ENCODE data around the gene PLEKHG4B. TPM values are rescaled to one million over a fixed set of nuclear protein-coding genes. Genes with fewer than 3 reads are reported as not detected.

PLEKHG4B gene
- total RNA-seq, 5 donors from 2014 or later (not counting 1 experiment from before 2014, with no cell fraction given), result 0.06 to 0.09 TPM; not detected in 3

GRCh38 chr5:89337-90286 is 2.4 kb upstream of the PLEKHG4B start:
- Mint-ChIP-seq H3K4me3 (no peak overlapping the region), H3K4me1 (peaks cover 3 to 10% (median 8%) of the 10 kb centered on the region in 3 donors), H3K27ac (no peak overlapping the region), H3K36me3 (no peaks in the 10 kb centered on the region), H3K27me3 (peaks cover 52% of the 10 kb centered on the region in 2 donors), H3K9me3 (no peaks in the 10 kb centered on the region)
- ChIA-PET CTCF (no interaction called here), POLR2A (no interaction called here)
- DNase-seq, result no peak
- WGBS (ENCODE audit: insufficient coverage), result 82% methylated on average over 11 of the region's 17 CpGs
- Histone ChIP-seq H3K4me1 (ENCODE audit: control insufficient read depth in 1 of 2, extremely low read depth in 1 of 2, insufficient read depth in 2 of 2, low read length in 2 of 2) (peaks cover 0 to 3% of the 10 kb centered on the region in 2 experiments), H3K9me3 (no peaks in the 10 kb centered on the region), H3K27ac (ENCODE audit: low read length) (no peak overlapping the region), H3K36me3 (ENCODE audit: control insufficient read depth in 2 of 2, extremely low read depth in 1 of 2, insufficient read depth in 1 of 2, low read length in 1 of 2) (no peaks in the 10 kb centered on the region), H3K27me3 (replicated peaks in 1 of 2; ENCODE audit: control insufficient read depth in 2 of 2, extremely low read depth in 1 of 2, insufficient read depth in 2 of 2, low read length in 1 of 2) (peaks cover 0 to 49% of the 10 kb centered on the region in 2 experiments), H3K4me3 (ENCODE audit: control insufficient read depth in 1 of 2, extremely low read depth in 1 of 2, low read length in 1 of 2) (no peak overlapping the region)
- no peak for ATAC-seq (replicated peaks in 1 of 4)

- Histone ChIP-seq H3K36me3 (ENCODE audit: control insufficient read depth in 2 of 2, extremely low read depth in 1 of 2, insufficient read depth in 1 of 2, low read length in 1 of 2) (no peaks in the 10 kb centered on the region), H3K9me3 (no peaks in the 10 kb centered on the region), H3K27ac (ENCODE audit: low read length) (no peak overlapping the region), H3K27me3 (replicated peaks in 1 of 2; ENCODE audit: control insufficient read depth in 2 of 2, extremely low read depth in 1 of 2, insufficient read depth in 2 of 2, low read length in 1 of 2) (peaks cover 0 to 55% of the 10 kb centered on the region in 2 experiments), H3K4me1 (ENCODE audit: control insufficient read depth in 1 of 2, extremely low read depth in 1 of 2, insufficient read depth in 2 of 2, low read length in 2 of 2) (peaks cover 0 to 3% of the 10 kb centered on the region in 2 experiments), H3K4me3 (ENCODE audit: control insufficient read depth in 1 of 2, extremely low read depth in 1 of 2, low read length in 1 of 2) (no peak overlapping the region)
- Mint-ChIP-seq H3K9me3 (no peaks in the 10 kb centered on the region), H3K4me1 (peaks cover 3 to 10% (median 8%) of the 10 kb centered on the region in 3 donors), H3K36me3 (no peaks in the 10 kb centered on the region), H3K27ac (no peak overlapping the region), H3K4me3 (peak overlapping the region; percentile 39 to 74 (median 50)), H3K27me3 (peaks cover 61 to 62% of the 10 kb centered on the region in 2 donors)
- POLR2A ChIA-PET, result no interaction called here
- CTCF ChIA-PET, result no interaction called here
- 83% methylated on average over 17 of the region's 18 CpGs for WGBS (ENCODE audit: insufficient coverage)
- ATAC-seq (replicated peaks in 1 of 4), result no peak
- DNase-seq, result no peak
Measured at GRCh38 chr5:90590-91547, 1.1 kb upstream of the PLEKHG4B start.

GRCh38 chr5:92401-93220 is 643 bp downstream of the PLEKHG4B start:
- ATAC-seq (replicated peaks in 1 of 4) (no peak), DNase-seq (no peak)
- Mint-ChIP-seq H3K36me3 (no peaks in the 10 kb centered on the region), H3K9me3 (no peaks in the 10 kb centered on the region), H3K4me1 (peaks cover 3 to 10% (median 8%) of the 10 kb centered on the region in 3 donors), H3K27me3 (peaks cover 63 to 75% of the 10 kb centered on the region in 2 donors), H3K27ac (no peak overlapping the region), H3K4me3 (peak overlapping the region in 1 of 3 donors; percentile 74)
- 7% methylated on average over 10 of the region's 37 CpGs for WGBS (ENCODE audit: insufficient coverage)
- Histone ChIP-seq H3K4me1 (ENCODE audit: control insufficient read depth in 1 of 2, extremely low read depth in 1 of 2, insufficient read depth in 2 of 2, low read length in 2 of 2) (peaks cover 0 to 3% of the 10 kb centered on the region in 2 experiments), H3K9me3 (no peaks in the 10 kb centered on the region), H3K4me3 (ENCODE audit: control insufficient read depth in 1 of 2, extremely low read depth in 1 of 2, low read length in 1 of 2) (no peak overlapping the region), H3K27ac (ENCODE audit: low read length) (no peak overlapping the region), H3K36me3 (ENCODE audit: control insufficient read depth in 2 of 2, extremely low read depth in 1 of 2, insufficient read depth in 1 of 2, low read length in 1 of 2) (no peaks in the 10 kb centered on the region), H3K27me3 (replicated peaks in 1 of 2; ENCODE audit: control insufficient read depth in 2 of 2, extremely low read depth in 1 of 2, insufficient read depth in 2 of 2, low read length in 1 of 2) (peaks cover 0 to 55% of the 10 kb centered on the region in 2 experiments)
- POLR2A ChIA-PET, result no interaction called here
- CTCF ChIA-PET, result no interaction called here

- peaks cover 3 to 10% (median 8%) of the 10 kb centered on the region in 3 donors for H3K4me1 Mint-ChIP-seq
- POLR2A ChIA-PET, result no interaction called here
- Histone ChIP-seq H3K27ac (ENCODE audit: low read length) (no peak overlapping the region), H3K36me3 (ENCODE audit: control insufficient read depth in 2 of 2, extremely low read depth in 1 of 2, insufficient read depth in 1 of 2, low read length in 1 of 2) (no peaks in the 10 kb centered on the region), H3K27me3 (replicated peaks in 1 of 2; ENCODE audit: control insufficient read depth in 2 of 2, extremely low read depth in 1 of 2, insufficient read depth in 2 of 2, low read length in 1 of 2) (peaks cover 0 to 55% of the 10 kb centered on the region in 2 experiments), H3K9me3 (no peaks in the 10 kb centered on the region), H3K4me3 (ENCODE audit: control insufficient read depth in 1 of 2, extremely low read depth in 1 of 2, low read length in 1 of 2) (no peak overlapping the region), H3K4me1 (ENCODE audit: control insufficient read depth in 1 of 2, extremely low read depth in 1 of 2, insufficient read depth in 2 of 2, low read length in 2 of 2) (peaks cover 0 to 3% of the 10 kb centered on the region in 2 experiments)
- DNase-seq (no peak), ATAC-seq (replicated peaks in 1 of 4) (no peak)
- H3K36me3 Mint-ChIP-seq, result no peaks in the 10 kb centered on the region
- WGBS (ENCODE audit: insufficient coverage), result 94% methylated on average over 11 of the region's 15 CpGs
- no peaks in the 10 kb centered on the region for H3K9me3 Mint-ChIP-seq
- peaks cover 64 to 79% of the 10 kb centered on the region in 2 donors for H3K27me3 Mint-ChIP-seq
- H3K27ac Mint-ChIP-seq, result no peak overlapping the region
- CTCF ChIA-PET, result no interaction called here
- H3K4me3 Mint-ChIP-seq, result no peak overlapping the region
Measured at GRCh38 chr5:93221-93980, 1.4 kb downstream of the PLEKHG4B start.

- no peak overlapping the region for H3K27ac ChIP-seq (ENCODE audit: low read length)
- peaks cover 0 to 3% of the 10 kb centered on the region in 2 experiments for H3K4me1 ChIP-seq (ENCODE audit: control insufficient read depth in 1 of 2, extremely low read depth in 1 of 2, insufficient read depth in 2 of 2, low read length in 2 of 2)
- DNase-seq (no peak), ATAC-seq (replicated peaks in 1 of 4) (no peak)
- WGBS (ENCODE audit: insufficient coverage), result 72% methylated on average over 6 of the region's 11 CpGs
- H3K9me3 Mint-ChIP-seq, result no peaks in the 10 kb centered on the region
- H3K4me1 Mint-ChIP-seq, result peaks cover 3 to 10% (median 8%) of the 10 kb centered on the region in 3 donors
- H3K36me3 ChIP-seq (ENCODE audit: control insufficient read depth in 2 of 2, extremely low read depth in 1 of 2, insufficient read depth in 1 of 2, low read length in 1 of 2), result no peaks in the 10 kb centered on the region
- no peaks in the 10 kb centered on the region for H3K36me3 Mint-ChIP-seq
- no peak overlapping the region for H3K4me3 ChIP-seq (ENCODE audit: control insufficient read depth in 1 of 2, extremely low read depth in 1 of 2, low read length in 1 of 2)
- peaks cover 0 to 58% of the 10 kb centered on the region in 2 experiments for H3K27me3 ChIP-seq (replicated peaks in 1 of 2; ENCODE audit: control insufficient read depth in 2 of 2, extremely low read depth in 1 of 2, insufficient read depth in 2 of 2, low read length in 1 of 2)
- no peaks in the 10 kb centered on the region for H3K9me3 ChIP-seq
- POLR2A ChIA-PET, result no interaction called here
- CTCF ChIA-PET, result no interaction called here
- no peak overlapping the region for H3K27ac Mint-ChIP-seq
- H3K27me3 Mint-ChIP-seq, result peaks cover 60 to 78% of the 10 kb centered on the region in 2 donors
- H3K4me3 Mint-ChIP-seq, result no peak overlapping the region
Measured at GRCh38 chr5:94113-94892, 2.3 kb downstream of the PLEKHG4B start.
